ENCODE measurements around the gene PI4K2A.
A peak's percentile ranks its signal among the peaks of the same experiment; 100 is the strongest.
"Not testable (repeated sequence)": the region's sequence is repeated elsewhere in the genome, so short reads cannot be mapped to it uniquely, and the experiment has no call there.

The PI4K2A gene

GRCh38 chr10:97683556-97684367 lies 43.3 kb downstream of the PI4K2A start:
- Histone ChIP-seq H3K79me2 (ENCODE audit: insufficient read depth, low read length) (no peaks in the 10 kb centered on the region), H4K20me1 (ENCODE audit: insufficient read depth, low read length, poor library complexity, severe bottlenecking) (no peaks in the 10 kb centered on the region)

GRCh38 chr10:97684368-97684713 lies 43.9 kb downstream of the PI4K2A start:
- peak overlapping the region; percentile 34 for H3K4me3 ChIP-seq (ENCODE audit: low read length, poor library complexity, severe bottlenecking)
- not testable (repeated sequence) for H3K9me3 ChIP-seq (ENCODE audit: insufficient read depth, low read depth, low read length); H2AFZ ChIP-seq (ENCODE audit: low read length); H3K79me2 ChIP-seq (ENCODE audit: insufficient read depth, low read length); H3K27me3 ChIP-seq (ENCODE audit: insufficient read depth, low read length, poor library complexity, severe bottlenecking); H3K9me2 ChIP-seq (replicated peaks; ENCODE audit: low read depth, low read length); H4K20me1 ChIP-seq (ENCODE audit: insufficient read depth, low read length, poor library complexity, severe bottlenecking); H3F3A ChIP-seq (ENCODE audit: low read depth); H3K36me3 ChIP-seq (ENCODE audit: insufficient read depth, low read length); H3K9ac ChIP-seq (ENCODE audit: low read depth, low read length, poor library complexity, severe bottlenecking)
- peaks cover 24% of the 10 kb centered on the region for H3K4me1 ChIP-seq (ENCODE audit: insufficient read depth, low read length, poor library complexity, severe bottlenecking)
- H3K4me2 ChIP-seq (ENCODE audit: low read depth, low read length, poor library complexity, severe bottlenecking) = peak overlapping the region; percentile 84

More at GRCh38 chr10:97683556-97684367, 43.3 kb downstream of the PI4K2A start:
- Histone ChIP-seq H3K9ac (ENCODE audit: low read depth, low read length, poor library complexity, severe bottlenecking) (peak overlapping the region; percentile 14), H3K4me3 (ENCODE audit: low read length, poor library complexity, severe bottlenecking) (peak overlapping the region; percentile 34), H3K4me2 (ENCODE audit: low read depth, low read length, poor library complexity, severe bottlenecking) (peak overlapping the region; percentile 84), H3F3A (ENCODE audit: low read depth) (no peaks in the 10 kb centered on the region), H3K4me1 (ENCODE audit: insufficient read depth, low read length, poor library complexity, severe bottlenecking) (peaks cover 24% of the 10 kb centered on the region), H3K9me3 (ENCODE audit: insufficient read depth, low read depth, low read length) (no peaks in the 10 kb centered on the region), H2AFZ (ENCODE audit: low read length) (no peak overlapping the region), H3K36me3 (ENCODE audit: insufficient read depth, low read length) (no peaks in the 10 kb centered on the region), H3K9me2 (replicated peaks; ENCODE audit: low read depth, low read length) (no peaks in the 10 kb centered on the region), H3K27me3 (ENCODE audit: insufficient read depth, low read length, poor library complexity, severe bottlenecking) (no peaks in the 10 kb centered on the region)
- no peak for TF ChIP-seq EZH2phosphoT487 (IDR thresholded peaks at IDR 0.05; ENCODE audit: borderline replicate concordance)
- TF ChIP-seq, protein P1, sequence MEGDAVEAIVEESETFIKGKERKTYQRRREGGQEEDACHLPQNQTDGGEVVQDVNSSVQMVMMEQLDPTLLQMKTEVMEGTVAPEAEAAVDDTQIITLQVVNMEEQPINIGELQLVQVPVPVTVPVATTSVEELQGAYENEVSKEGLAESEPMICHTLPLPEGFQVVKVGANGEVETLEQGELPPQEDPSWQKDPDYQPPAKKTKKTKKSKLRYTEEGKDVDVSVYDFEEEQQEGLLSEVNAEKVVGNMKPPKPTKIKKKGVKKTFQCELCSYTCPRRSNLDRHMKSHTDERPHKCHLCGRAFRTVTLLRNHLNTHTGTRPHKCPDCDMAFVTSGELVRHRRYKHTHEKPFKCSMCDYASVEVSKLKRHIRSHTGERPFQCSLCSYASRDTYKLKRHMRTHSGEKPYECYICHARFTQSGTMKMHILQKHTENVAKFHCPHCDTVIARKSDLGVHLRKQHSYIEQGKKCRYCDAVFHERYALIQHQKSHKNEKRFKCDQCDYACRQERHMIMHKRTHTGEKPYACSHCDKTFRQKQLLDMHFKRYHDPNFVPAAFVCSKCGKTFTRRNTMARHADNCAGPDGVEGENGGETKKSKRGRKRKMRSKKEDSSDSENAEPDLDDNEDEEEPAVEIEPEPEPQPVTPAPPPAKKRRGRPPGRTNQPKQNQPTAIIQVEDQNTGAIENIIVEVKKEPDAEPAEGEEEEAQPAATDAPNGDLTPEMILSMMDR (conservative IDR thresholded peaks at IDR 0.05; ENCODE audit: low read length) = no peak

GRCh38 chr10:97684866-97685394 lies 44.5 kb downstream of the PI4K2A start:
- Histone ChIP-seq H3K79me2 (ENCODE audit: insufficient read depth, low read length) (no peaks in the 10 kb centered on the region), H3K4me3 (ENCODE audit: low read length, poor library complexity, severe bottlenecking) (no peak overlapping the region), H3K9me3 (ENCODE audit: insufficient read depth, low read depth, low read length) (no peaks in the 10 kb centered on the region), H3K9me2 (replicated peaks; ENCODE audit: low read depth, low read length) (no peaks in the 10 kb centered on the region), H3K9ac (ENCODE audit: low read depth, low read length, poor library complexity, severe bottlenecking) (no peak overlapping the region), H3K27me3 (ENCODE audit: insufficient read depth, low read length, poor library complexity, severe bottlenecking) (no peaks in the 10 kb centered on the region), H3K4me1 (ENCODE audit: insufficient read depth, low read length, poor library complexity, severe bottlenecking) (peaks cover 24% of the 10 kb centered on the region), H3F3A (ENCODE audit: low read depth) (no peaks in the 10 kb centered on the region), H3K36me3 (ENCODE audit: insufficient read depth, low read length) (no peaks in the 10 kb centered on the region), H2AFZ (ENCODE audit: low read length) (no peak overlapping the region), H3K4me2 (ENCODE audit: low read depth, low read length, poor library complexity, severe bottlenecking) (peak overlapping the region; percentile 84), H4K20me1 (ENCODE audit: insufficient read depth, low read length, poor library complexity, severe bottlenecking) (no peaks in the 10 kb centered on the region)
- TF ChIP-seq EZH2phosphoT487 (IDR thresholded peaks at IDR 0.05; ENCODE audit: borderline replicate concordance) = no peak

- no peak for TF ChIP-seq EZH2phosphoT487 (IDR thresholded peaks at IDR 0.05; ENCODE audit: borderline replicate concordance)
- TF ChIP-seq, protein P1 (conservative IDR thresholded peaks at IDR 0.05; ENCODE audit: low read length) = no peak
- Histone ChIP-seq H3K9ac (ENCODE audit: low read depth, low read length, poor library complexity, severe bottlenecking) (no peak overlapping the region), H2AFZ (ENCODE audit: low read length) (no peak overlapping the region)
Measured at GRCh38 chr10:97685395-97685958, 45.0 kb downstream of the PI4K2A start.

More at GRCh38 chr10:97685395-97685958, 45.0 kb downstream of the PI4K2A start:
- H3K4me2 ChIP-seq (ENCODE audit: low read depth, low read length, poor library complexity, severe bottlenecking) = peak overlapping the region; percentile 84
- peak overlapping the region; percentile 14 for H3K4me3 ChIP-seq (ENCODE audit: low read length, poor library complexity, severe bottlenecking)
- no peaks in the 10 kb centered on the region for H3F3A ChIP-seq (ENCODE audit: low read depth)
- no peaks in the 10 kb centered on the region for H4K20me1 ChIP-seq (ENCODE audit: insufficient read depth, low read length, poor library complexity, severe bottlenecking)
- H3K36me3 ChIP-seq (ENCODE audit: insufficient read depth, low read length) = no peaks in the 10 kb centered on the region
- H3K9me2 ChIP-seq (replicated peaks; ENCODE audit: low read depth, low read length) = no peaks in the 10 kb centered on the region
- H3K79me2 ChIP-seq (ENCODE audit: insufficient read depth, low read length) = no peaks in the 10 kb centered on the region
- H3K4me1 ChIP-seq (ENCODE audit: insufficient read depth, low read length, poor library complexity, severe bottlenecking) = peaks cover 24% of the 10 kb centered on the region
- H3K9me3 ChIP-seq (ENCODE audit: insufficient read depth, low read depth, low read length) = no peaks in the 10 kb centered on the region
- H3K27me3 ChIP-seq (ENCODE audit: insufficient read depth, low read length, poor library complexity, severe bottlenecking) = no peaks in the 10 kb centered on the region

Measured in Loucy (cell line).